T-helper 1 cell treated with Interleukin-12 subunit alpha and Interleukin-12 subunit beta and Interleukin-4 antibody, amounts not matched to agents 30 ng/mL and 1 ng/mL, for 36 hours (primary cell): Measurements from ENCODE around the gene S100A16. TPM values are rescaled to one million over a fixed set of nuclear protein-coding genes. Genes with fewer than 3 reads are reported as not detected.
"Not testable (repeated sequence)": the region's sequence is repeated elsewhere in the genome, so short reads cannot be mapped to it uniquely, and the experiment has no call there.

Source experiments
- intact Hi-C: fragments of 100-400 bp; cut with micrococcal nuclease; formaldehyde crosslinking; loops from one replicate; pipeline ENCODE4 v1.15.1; 2024
- total RNA-seq: library from RNA; stranded (reverse); gene quantifications from 2 replicates; pipeline ENCODE4 v1.2.3, GENCODE V29; 2022

Gene S100A16
- total RNA-seq, 1 donor from 2014 or later = not detected

- intact Hi-C loops = loop anchor here (1.0 kb wide), 1 partner anchor 68 kb away; the partner anchor contains the start of gene CHTOP
Measured at GRCh38 chr1:153566414-153567371, 46.2 kb downstream of the S100A16 start.

- intact Hi-C loops = loop anchor here (1.0 kb wide), 1 partner anchor 69 kb away; the partner anchor contains the start of gene CHTOP
Measured at GRCh38 chr1:153565529-153566374, 47.2 kb downstream of the S100A16 start, which contains the start of gene S100A2. Gene S100A2 (minus strand): TSS chr1:153565844. CDS start chr1:153563877, 1,967 bp downstream.

- intact Hi-C loops = no loop called here
Measured at GRCh38 chr1:153563991-153564390, 48.9 kb downstream of the S100A16 start.

GRCh38 chr1:153563483-153563901, 49.4 kb downstream of the S100A16 start:
- intact Hi-C loops = no loop called here

GRCh38 chr1:153562021-153562420, 50.9 kb downstream of the S100A16 start:
- intact Hi-C loops = not testable (repeated sequence)

GRCh38 chr1:153561466-153561985, 51.4 kb downstream of the S100A16 start:
- intact Hi-C loops = no loop called here

- intact Hi-C loops = no loop called here
Measured at GRCh38 chr1:153560771-153561465, 52.0 kb downstream of the S100A16 start.

- intact Hi-C loops = no loop called here
Measured at GRCh38 chr1:153560241-153560640, 52.7 kb downstream of the S100A16 start.

GRCh38 chr1:153557877-153558276, 55.1 kb downstream of the S100A16 start:
- intact Hi-C loops = no loop called here

Other genes with a start within 250 kb of the S100A16 start
- gene S100A12, start 237.5 kb downstream of the S100A16 start, total RNA-seq = not detected in 2 replicates
- gene S100A8, start 222.1 kb downstream of the S100A16 start, total RNA-seq = not detected in 2 replicates
- gene S100A7A, start 196.6 kb downstream of the S100A16 start, total RNA-seq = not detected in 2 replicates
- gene S100A7, start 152.5 kb downstream of the S100A16 start, total RNA-seq = not detected in 2 replicates
- 410 and 418 TPM in 2 replicates for gene S100A6, start 77.1 kb downstream of the S100A16 start, total RNA-seq
- gene S100A5, start 72.2 kb downstream of the S100A16 start, total RNA-seq = 2.6 and 3.9 TPM in 2 replicates
- 762 and 767 TPM in 2 replicates for gene S100A4, start 67.3 kb downstream of the S100A16 start, total RNA-seq
- 0.24 TPM in 1 of 2 replicates, not detected in the other for gene S100A3, start 63.9 kb downstream of the S100A16 start, total RNA-seq
- gene S100A2, start 47.3 kb downstream of the S100A16 start, total RNA-seq = 0.78 TPM in 1 of 2 replicates, not detected in the other
- gene S100A14, start 3.2 kb upstream of the S100A16 start, total RNA-seq = not detected in 2 replicates
- gene S100A13, start 14.4 kb upstream of the S100A16 start, total RNA-seq = 2.4 and 5.1 TPM in 2 replicates
- not detected in 2 replicates for gene S100A1, start 15.3 kb upstream of the S100A16 start, total RNA-seq
- gene CHTOP, start 20.9 kb upstream of the S100A16 start, total RNA-seq = 103 and 105 TPM in 2 replicates
- gene SNAPIN, start 45.6 kb upstream of the S100A16 start, total RNA-seq = 36.2 and 41.6 TPM in 2 replicates
- 184 and 186 TPM in 2 replicates for gene ILF2, start 57.9 kb upstream of the S100A16 start, total RNA-seq
- gene NPR1, start 65.6 kb upstream of the S100A16 start, total RNA-seq = not detected in 2 replicates
- 60.6 and 64.4 TPM in 2 replicates for gene INTS3, start 114.9 kb upstream of the S100A16 start, total RNA-seq
- 21.0 and 22.5 TPM in 2 replicates for gene SLC27A3, start 162.3 kb upstream of the S100A16 start, total RNA-seq